HG03175 (cell line): ENCODE measurements around the gene CCDC6.
"Not testable (repeated sequence)": the region's sequence is repeated elsewhere in the genome, so short reads cannot be mapped to it uniquely, and the experiment has no call there.

Experiments used
- ATAC-seq: cut with Tn5 transposase; IDR thresholded peaks from one replicate; pipeline ENCODE4 v1.9.1; 2021; ENCODE audit warnings: mild to moderate bottlenecking, moderate library complexity; ENCODE audit not compliant: unreplicated experiment

CCDC6 gene

GRCh38 chr10:59906417-59907202, at the start of gene CCDC6:
Gene CCDC6 (minus strand): TSS chr10:59906556. CDS start chr10:59906424, 132 bp downstream.
- peak; percentile 82 for ATAC-seq

DNA sequence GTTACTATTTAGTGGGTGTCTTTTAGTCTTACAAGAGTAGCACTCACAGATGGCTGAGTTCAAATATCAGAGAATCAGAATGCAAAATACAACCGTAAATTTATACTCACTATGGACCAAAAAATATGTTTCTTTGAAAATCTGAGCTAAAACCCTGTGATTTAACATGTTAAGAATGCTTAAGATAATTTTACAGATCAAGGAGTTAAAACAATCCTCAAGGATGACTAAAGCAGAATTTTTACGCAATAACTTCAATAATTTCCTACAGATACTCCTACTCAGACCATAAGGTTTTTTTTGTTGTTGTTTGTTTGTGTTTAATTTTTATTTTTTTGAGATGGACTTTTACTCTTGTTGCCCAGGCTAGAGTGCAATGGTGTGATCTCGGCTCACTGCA, 47.9 kb upstream of the CCDC6 start:
- ATAC-seq, result no peak

DNA sequence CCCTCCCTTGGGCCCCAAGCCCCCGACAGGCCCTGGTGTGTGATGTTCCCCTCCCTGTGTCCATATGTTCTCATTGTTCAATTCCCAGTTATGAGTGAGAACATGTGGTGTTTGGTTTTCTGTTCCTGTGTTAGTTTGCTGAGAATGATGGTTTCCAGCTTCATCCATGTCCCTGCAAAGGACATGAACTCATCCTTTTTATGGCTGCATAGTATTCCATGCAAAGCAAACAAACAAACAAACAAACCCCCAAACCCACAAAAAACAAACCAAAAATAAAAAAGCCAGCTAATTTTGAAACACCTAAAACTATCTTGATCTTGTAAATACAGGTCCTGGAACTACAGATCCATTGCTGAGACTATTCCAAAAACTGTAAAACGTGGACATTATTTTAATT, 47.4 kb upstream of the CCDC6 start:
- ATAC-seq, result not testable (repeated sequence)

GRCh38 chr10:59950105-59950504, 43.7 kb upstream of the CCDC6 start:
- no peak for ATAC-seq

DNA sequence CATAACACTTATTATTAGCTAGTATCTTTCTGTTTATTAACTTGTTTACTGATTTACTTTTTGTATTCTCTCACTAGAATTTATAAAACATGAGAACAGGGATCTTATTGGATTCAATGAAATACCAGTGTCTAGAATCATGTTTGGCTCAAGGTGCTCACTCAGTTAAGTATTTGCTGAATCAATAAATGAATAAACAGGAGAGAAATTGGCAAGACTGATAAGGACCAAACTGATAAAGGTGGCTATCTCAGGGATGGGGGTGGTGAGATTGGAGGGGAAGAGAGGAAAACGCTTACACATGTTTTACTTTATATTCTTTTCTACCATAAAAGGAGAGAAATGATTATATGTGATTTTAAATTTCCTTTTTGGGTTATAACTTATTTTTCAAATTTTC, 43.3 kb upstream of the CCDC6 start:
- ATAC-seq, result no peak

- ATAC-seq, result no peak
Observed at GRCh38 chr10:59945991-59946390, 39.6 kb upstream of the CCDC6 start.

DNA sequence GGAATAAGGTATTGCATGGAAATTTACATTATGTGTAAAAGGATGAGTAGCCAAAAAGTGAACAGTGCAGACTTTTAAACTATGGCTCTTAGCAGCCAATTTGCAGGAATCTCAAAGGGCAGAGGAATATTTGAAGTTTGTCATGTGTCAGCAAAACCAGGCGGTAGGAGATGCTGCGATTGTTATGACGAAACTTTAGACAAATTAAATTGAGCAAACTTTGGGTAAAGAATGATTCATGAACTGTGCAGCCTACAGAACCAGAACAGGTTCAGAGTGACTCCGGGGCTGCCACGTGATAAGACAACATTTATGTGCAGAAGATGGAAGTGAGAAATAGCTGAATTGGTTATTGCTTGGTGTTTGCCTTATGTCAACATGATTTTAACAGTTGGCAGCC, 39.2 kb upstream of the CCDC6 start:
- ATAC-seq, result no peak

GRCh38 chr10:59944339-59944935, 38.1 kb upstream of the CCDC6 start:
- ATAC-seq, result no peak

DNA sequence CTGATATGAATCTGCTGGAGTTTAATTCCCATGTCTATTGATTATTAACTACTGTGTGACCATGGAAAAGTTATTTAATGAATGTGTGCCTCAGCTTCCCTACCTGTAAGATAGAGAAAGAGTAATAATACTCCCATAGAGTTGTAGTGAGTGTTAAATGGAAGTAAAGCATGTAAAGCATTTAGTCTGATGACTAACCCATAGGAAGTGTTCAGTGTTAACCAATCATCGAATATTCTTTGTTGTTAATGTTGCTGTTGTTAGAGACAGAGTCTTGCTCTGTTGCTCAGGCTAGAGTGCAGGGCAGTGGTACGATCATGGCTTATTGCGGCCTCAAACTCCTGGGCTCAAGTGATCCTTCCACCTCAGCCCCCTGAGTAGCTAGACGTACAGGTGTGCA, 36.2 kb upstream of the CCDC6 start:
- ATAC-seq, result no peak

- ATAC-seq, result no peak
Observed at GRCh38 chr10:59937720-59938119, 31.4 kb upstream of the CCDC6 start.

GRCh38 chr10:59934701-59935100, 28.3 kb upstream of the CCDC6 start:
- no peak for ATAC-seq

DNA sequence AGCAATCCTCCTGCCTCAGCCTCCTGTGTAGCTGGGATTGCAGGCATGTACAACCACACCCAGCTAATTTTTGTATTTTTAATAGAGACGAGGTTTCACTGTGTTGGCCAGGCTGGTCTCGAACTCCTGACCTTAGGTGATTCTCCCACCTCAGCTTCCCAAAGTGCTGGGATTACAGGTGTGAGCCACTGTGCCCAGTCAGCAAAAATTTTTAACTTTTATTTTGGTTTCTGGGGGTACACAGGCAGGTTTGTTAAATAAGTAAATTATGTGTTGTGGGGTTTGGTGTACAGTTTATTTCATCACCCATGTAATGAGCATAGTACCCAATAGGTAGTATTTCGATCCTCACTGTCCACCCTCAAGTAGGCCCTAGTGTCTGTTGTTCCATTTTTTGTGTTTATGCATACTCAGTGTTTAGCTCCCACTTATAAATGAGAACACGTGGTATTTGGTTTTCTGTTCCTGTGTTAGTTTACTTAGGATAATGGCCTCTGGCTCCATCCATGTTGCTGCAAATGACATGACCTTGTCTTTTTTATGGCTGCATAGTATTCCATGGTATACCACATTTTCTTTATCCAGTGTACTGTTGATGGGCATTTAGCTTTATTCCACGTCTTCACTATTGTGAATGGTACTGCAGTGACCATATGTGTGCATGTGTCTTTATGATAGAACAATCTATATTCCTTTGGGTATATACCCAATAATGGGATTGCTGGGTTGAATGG, 24.6 kb upstream of the CCDC6 start:
- ATAC-seq, result not testable (repeated sequence)

GRCh38 chr10:59926086-59926485, 19.7 kb upstream of the CCDC6 start:
- ATAC-seq, result no peak

DNA sequence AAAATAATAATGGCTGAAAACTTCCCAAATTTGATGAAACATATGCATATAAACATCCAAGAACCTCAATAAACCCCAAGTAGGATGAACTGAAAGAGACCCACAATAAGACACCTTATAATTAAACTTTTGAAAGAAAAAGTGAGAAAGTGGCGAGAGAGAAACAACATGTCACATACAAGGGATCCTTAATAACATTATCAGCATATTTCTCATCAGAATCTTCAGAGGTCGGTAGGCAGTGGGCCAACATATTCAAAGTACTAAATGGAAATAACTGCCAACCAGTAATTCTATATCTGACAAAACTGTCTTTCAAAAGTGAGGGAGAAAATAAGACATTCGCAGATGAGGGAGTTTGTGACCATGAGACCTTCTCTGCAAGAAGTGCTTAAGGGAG, 16.6 kb upstream of the CCDC6 start:
- no peak for ATAC-seq

- no peak for ATAC-seq
Observed at GRCh38 chr10:59917922-59918321, 11.6 kb upstream of the CCDC6 start.

DNA sequence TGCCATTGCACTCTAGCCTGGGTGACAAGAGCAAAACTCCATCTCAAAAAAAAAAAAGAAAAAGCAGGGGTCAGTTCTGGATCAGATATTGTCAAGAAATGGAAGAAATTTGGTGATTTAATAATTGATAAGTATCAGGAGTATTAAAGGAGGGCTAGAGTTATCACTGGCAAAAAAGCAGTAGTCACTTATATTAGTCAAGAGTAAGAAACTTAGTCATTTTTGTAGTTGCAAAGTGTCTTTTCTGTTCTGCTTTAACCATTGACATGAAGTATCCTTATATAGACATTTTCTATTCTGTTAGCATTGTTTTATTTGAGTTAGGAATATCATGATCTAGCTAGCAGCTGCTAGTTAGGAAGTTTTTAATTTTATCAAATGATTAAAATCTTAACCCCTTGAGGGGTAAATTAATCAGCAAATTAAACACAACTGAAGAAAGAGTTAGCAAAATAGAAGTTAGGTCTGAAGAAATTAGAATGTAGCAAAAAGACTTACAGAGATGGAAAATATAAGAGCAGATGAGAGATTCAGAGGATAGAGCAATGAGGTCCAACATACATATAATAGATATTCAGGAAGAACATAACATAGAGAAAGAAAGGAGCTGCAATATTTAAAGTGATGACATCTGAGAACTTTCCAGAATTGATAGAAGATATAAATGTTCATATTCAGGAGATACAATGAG, 7.3 kb upstream of the CCDC6 start:
- no peak for ATAC-seq

GRCh38 chr10:59910867-59911266, 4.5 kb upstream of the CCDC6 start:
- no peak for ATAC-seq

DNA sequence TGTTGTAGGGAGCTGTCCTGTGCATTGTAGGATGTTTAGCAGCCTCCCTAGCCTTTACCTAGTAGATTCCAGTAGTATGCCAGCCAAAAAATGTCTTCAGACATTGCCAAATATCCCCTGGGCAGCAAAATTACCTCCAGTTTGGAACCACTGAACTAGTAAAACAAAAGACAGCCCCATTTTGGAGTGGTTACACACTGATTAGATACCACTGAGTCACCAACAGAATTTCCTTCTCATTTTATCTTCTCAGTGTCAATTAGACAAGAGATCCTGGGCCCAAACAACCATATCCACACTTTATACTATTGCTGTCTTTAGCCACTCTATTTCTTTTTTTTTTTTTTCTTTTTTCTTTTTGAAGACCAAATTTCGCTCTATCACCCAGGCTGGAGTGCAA, 3.5 kb upstream of the CCDC6 start:
- no peak for ATAC-seq

DNA sequence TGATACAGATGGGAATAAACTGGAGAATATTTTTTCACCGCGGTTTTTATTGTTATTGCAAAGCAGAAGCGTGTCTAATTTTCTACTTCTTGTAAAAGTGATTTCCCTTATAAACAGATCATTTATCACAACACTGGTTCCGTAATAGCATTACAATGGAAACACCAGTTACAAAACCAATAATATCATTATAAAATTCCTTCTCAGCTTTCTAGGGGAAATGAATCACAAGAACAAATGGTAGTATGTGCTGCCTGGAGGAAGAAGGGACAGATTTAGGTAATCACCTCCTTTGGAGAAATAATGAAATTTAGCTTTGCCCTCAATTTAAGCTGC, 2.4 kb upstream of the CCDC6 start:
- no peak for ATAC-seq

DNA sequence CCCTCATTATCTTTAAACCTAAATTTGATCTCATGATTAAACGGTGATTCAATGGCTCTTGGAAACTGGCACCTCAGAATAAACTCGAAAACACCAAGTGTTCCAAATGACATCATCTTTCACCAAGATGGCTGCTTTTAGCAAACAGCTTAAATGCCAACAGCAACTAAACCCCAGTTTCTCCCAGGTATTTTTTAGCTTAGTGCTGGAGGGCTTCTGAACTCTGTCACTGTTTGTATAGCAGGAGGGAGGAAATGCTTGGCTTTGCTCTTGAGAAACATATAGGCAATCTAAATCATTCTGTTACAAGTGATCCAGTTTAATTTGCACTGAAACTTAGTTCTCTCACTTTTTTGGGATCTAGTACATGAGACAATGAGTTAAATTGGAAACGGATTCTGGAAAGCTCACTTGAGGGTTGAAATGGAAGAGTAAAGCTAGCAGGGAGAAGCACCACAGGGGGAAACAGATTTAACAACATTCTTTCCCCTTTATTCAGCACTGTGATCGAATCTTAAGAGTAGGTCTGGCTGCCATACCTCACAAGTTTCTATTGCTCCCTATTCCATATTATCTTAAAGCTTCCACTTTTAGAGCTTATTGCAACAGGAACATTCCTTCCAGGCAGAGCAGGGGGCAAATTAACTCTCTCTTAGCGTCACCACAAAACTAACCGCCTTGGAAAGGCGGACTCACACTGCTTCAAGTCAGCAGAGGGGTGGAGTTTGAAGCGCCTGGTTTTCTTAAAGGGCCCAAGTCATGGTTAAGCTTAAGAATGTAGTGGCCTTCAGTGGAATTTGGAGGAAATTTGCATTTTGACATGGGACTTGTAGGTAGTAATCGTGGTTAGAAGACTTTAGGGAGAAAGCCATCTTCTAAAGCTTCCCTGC, 1.8 kb upstream of the CCDC6 start:
- peak; percentile 11 for ATAC-seq

GRCh38 chr10:59907537-59907917, 1.2 kb upstream of the CCDC6 start:
- no peak for ATAC-seq
